Panc1 (cell line): ENCODE measurements around the gene PJA1. TPM values are rescaled to one million over a fixed set of nuclear protein-coding genes. Genes with fewer than 3 reads are reported as not detected.
A peak's percentile ranks its signal among the peaks of the same experiment; 100 is the strongest.

ENCODE experiments used
- ATAC-seq: fragments of 200-7000 bp; cut with Tn5 transposase; 2 replicates; pipeline ENCODE4 v1.9.1; 2020; ENCODE audit warnings: mild to moderate bottlenecking, moderate library complexity
- BruUV-seq: library from RNA; stranded (reverse); fragments of 400-500 nt; replicated peaks from 2 replicates; lab custom pipeline; 2021; lab: Mats Ljungman, UMichigan
- CTCF ChIA-PET: fragments of 300-600 bp; sonication (Branson Sonifier 250); formaldehyde crosslinking; loops from one replicate; lab custom pipeline; 2022; ENCODE audit warnings: antibody characterized with exemption; lab: Charles Lee
- POLR2A ChIA-PET: fragments of 300-600 bp; sonication (Branson Sonifier 250); formaldehyde crosslinking; loops from one replicate; lab custom pipeline; 2022; ENCODE audit warnings: antibody characterized with exemption; lab: Charles Lee
- DNase-seq: peaks from one replicate; pipeline ENCODE4 v3.0.0-alpha.2; 2010; ENCODE audit warnings: low read depth, low spot score
- H3K27ac ChIP-seq: 2 replicates; pipeline ENCODE4 v1.5.1; 2011; ENCODE audit warnings: mild to moderate bottlenecking, low read length, inconsistent platforms
- H3K27me3 ChIP-seq: fragments of 200-500 bp; sonication (Bioruptor generic); 2 replicates; pipeline ENCODE4 v1.6.0; 2014; ENCODE audit warnings: low read length, inconsistent platforms; ENCODE audit not compliant: control insufficient read depth, insufficient read depth
- H3K36me3 ChIP-seq: fragments of 200-500 bp; sonication (Bioruptor generic); 2 replicates; pipeline ENCODE4 v1.5.1; 2014; ENCODE audit warnings: inconsistent platforms, mild to moderate bottlenecking, low read length, moderate library complexity; ENCODE audit not compliant: control insufficient read depth, insufficient read depth
- H3K4me1 ChIP-seq: 2 replicates; pipeline ENCODE4 v1.5.1; 2011; ENCODE audit warnings: inconsistent platforms, mild to moderate bottlenecking, low read length, moderate library complexity; ENCODE audit not compliant: control insufficient read depth, insufficient read depth
- H3K4me3 ChIP-seq, 2 experiments: 2 replicates each; pipeline ENCODE4 v1.5.1; 2011 to 2012; ENCODE audit warnings: low read depth in 2 of 2, low read length in 2 of 2, mild to moderate bottlenecking in 2 of 2, inconsistent platforms in 1 of 2, moderate library complexity in 1 of 2
- H3K9me3 ChIP-seq: fragments of 200-500 bp; sonication (Bioruptor generic); 2 replicates; pipeline ENCODE4 v1.5.1; 2014; ENCODE audit warnings: low read depth, mild to moderate bottlenecking, inconsistent platforms, low read length, moderate library complexity; ENCODE audit not compliant: control insufficient read depth, insufficient read depth
- POLR2AphosphoS5 ChIP-seq: IDR thresholded peaks from 2 replicates; pipeline ENCODE4 v1.6.1; 2012; ENCODE audit warnings: mild to moderate bottlenecking, low read depth, low read length, moderate library complexity
- SIN3A ChIP-seq: IDR thresholded peaks from 2 replicates; pipeline ENCODE4 v1.6.1; 2012; ENCODE audit warnings: low read depth, mild to moderate bottlenecking, low read length, moderate library complexity, borderline replicate concordance; ENCODE audit not compliant: insufficient read depth
- TCF7L2 ChIP-seq: IDR thresholded peaks from 2 replicates; pipeline ENCODE4 v1.6.1; 2011; ENCODE audit warnings: mild to moderate bottlenecking, low read depth, low read length, inconsistent platforms
- in situ Hi-C: cut with HindIII; loops from 2 replicates; pipeline ENCODE4 v1.10.0; 2016; ENCODE audit warnings: low sequenced_read_pairs, low pct_unique_long_range_greater_than_20kb
- intact Hi-C: fragments of 100-400 bp; cut with micrococcal nuclease; formaldehyde crosslinking; loops from one replicate; pipeline ENCODE4 v1.10.0; 2022; ENCODE audit not compliant: unreplicated experiment
- total RNA-seq: library from RNA; stranded (reverse); gene quantifications from one replicate; pipeline ENCODE4 v1.2.1, GENCODE V29; 2021; ENCODE audit not compliant: unreplicated experiment
- TF ChIP-seq, protein P1 (sequence below), 2 experiments: IDR thresholded peaks; 2 replicates each; pipeline ENCODE4 v1.6.1; 2011 to 2012; ENCODE audit warnings: low read depth in 2 of 2, control low read depth in 1 of 2, low read length in 1 of 2, mild to moderate bottlenecking in 1 of 2, moderate library complexity in 1 of 2; ENCODE audit not compliant: insufficient read depth in 1 of 2
- TF ChIP-seq, protein P2 (sequence below): fragments of 450-650 bp; IDR thresholded peaks from 2 replicates; pipeline ENCODE4 v1.5.1; 2017; ENCODE audit warnings: mild to moderate bottlenecking

Gene PJA1
- total RNA-seq, 1 experiment from 2014 or later = 11.8 TPM

GRCh38 chrX:69150281-69150960, 14.8 kb downstream of the PJA1 start:
- Histone ChIP-seq H3K36me3 (no peaks in the 10 kb centered on the region), H3K4me1 (no peaks in the 10 kb centered on the region), H3K27me3 (no peaks in the 10 kb centered on the region), H3K27ac (no peak overlapping the region), H3K4me3 (no peak overlapping the region), H3K9me3 (no peaks in the 10 kb centered on the region)
- in situ Hi-C loops (no loop called here), intact Hi-C loops (no loop called here)
- CTCF ChIA-PET = no interaction called here
- DNase-seq (no peak), ATAC-seq (0 out of 2 replicates have a peak, but pooled peaks have one; percentile 34)
- BruUV-seq = no TSS peak
- TF ChIP-seq, protein P1, sequence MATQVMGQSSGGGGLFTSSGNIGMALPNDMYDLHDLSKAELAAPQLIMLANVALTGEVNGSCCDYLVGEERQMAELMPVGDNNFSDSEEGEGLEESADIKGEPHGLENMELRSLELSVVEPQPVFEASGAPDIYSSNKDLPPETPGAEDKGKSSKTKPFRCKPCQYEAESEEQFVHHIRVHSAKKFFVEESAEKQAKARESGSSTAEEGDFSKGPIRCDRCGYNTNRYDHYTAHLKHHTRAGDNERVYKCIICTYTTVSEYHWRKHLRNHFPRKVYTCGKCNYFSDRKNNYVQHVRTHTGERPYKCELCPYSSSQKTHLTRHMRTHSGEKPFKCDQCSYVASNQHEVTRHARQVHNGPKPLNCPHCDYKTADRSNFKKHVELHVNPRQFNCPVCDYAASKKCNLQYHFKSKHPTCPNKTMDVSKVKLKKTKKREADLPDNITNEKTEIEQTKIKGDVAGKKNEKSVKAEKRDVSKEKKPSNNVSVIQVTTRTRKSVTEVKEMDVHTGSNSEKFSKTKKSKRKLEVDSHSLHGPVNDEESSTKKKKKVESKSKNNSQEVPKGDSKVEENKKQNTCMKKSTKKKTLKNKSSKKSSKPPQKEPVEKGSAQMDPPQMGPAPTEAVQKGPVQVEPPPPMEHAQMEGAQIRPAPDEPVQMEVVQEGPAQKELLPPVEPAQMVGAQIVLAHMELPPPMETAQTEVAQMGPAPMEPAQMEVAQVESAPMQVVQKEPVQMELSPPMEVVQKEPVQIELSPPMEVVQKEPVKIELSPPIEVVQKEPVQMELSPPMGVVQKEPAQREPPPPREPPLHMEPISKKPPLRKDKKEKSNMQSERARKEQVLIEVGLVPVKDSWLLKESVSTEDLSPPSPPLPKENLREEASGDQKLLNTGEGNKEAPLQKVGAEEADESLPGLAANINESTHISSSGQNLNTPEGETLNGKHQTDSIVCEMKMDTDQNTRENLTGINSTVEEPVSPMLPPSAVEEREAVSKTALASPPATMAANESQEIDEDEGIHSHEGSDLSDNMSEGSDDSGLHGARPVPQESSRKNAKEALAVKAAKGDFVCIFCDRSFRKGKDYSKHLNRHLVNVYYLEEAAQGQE (IDR thresholded peaks at IDR 0.05; ENCODE audit: insufficient read depth in 1 of 2, low read depth in 2 of 2, low read length in 1 of 2) = no peak
- no peak for TF ChIP-seq TCF7L2
- TF ChIP-seq, protein P2, sequence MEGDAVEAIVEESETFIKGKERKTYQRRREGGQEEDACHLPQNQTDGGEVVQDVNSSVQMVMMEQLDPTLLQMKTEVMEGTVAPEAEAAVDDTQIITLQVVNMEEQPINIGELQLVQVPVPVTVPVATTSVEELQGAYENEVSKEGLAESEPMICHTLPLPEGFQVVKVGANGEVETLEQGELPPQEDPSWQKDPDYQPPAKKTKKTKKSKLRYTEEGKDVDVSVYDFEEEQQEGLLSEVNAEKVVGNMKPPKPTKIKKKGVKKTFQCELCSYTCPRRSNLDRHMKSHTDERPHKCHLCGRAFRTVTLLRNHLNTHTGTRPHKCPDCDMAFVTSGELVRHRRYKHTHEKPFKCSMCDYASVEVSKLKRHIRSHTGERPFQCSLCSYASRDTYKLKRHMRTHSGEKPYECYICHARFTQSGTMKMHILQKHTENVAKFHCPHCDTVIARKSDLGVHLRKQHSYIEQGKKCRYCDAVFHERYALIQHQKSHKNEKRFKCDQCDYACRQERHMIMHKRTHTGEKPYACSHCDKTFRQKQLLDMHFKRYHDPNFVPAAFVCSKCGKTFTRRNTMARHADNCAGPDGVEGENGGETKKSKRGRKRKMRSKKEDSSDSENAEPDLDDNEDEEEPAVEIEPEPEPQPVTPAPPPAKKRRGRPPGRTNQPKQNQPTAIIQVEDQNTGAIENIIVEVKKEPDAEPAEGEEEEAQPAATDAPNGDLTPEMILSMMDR = no peak
- TF ChIP-seq POLR2AphosphoS5 = no peak
- TF ChIP-seq SIN3A = no peak
- POLR2A ChIA-PET = no interaction called here

GRCh38 chrX:69149466-69150280, 15.6 kb downstream of the PJA1 start:
- intact Hi-C loops = no loop called here
- BruUV-seq = no TSS peak
- Histone ChIP-seq H3K36me3 (no peaks in the 10 kb centered on the region), H3K4me1 (no peaks in the 10 kb centered on the region), H3K27me3 (no peaks in the 10 kb centered on the region), H3K27ac (no peak overlapping the region), H3K4me3 (no peak overlapping the region), H3K9me3 (no peaks in the 10 kb centered on the region)
- ATAC-seq = no peak
- TF ChIP-seq, protein P2 = no peak
- TF ChIP-seq TCF7L2 (no peak), SIN3A (no peak), POLR2AphosphoS5 (no peak)
- TF ChIP-seq, protein P1 (IDR thresholded peaks at IDR 0.05; ENCODE audit: insufficient read depth in 1 of 2, low read depth in 2 of 2, low read length in 1 of 2) = no peak
- ChIA-PET CTCF (no interaction called here), POLR2A (no interaction called here)
- in situ Hi-C loops = no loop called here
- no peak for DNase-seq
